Panc1 (cell line): Measurements from ENCODE around the gene ZGRF1. TPM values are rescaled to one million over a fixed set of nuclear protein-coding genes. Genes with fewer than 3 reads are reported as not detected.

Experiments used
- microRNA-seq: library from miRNA; unstranded; fragments of <30 nt; microRNA quantifications from one replicate; pipeline ENCODE4 v1.1.0, GENCODE V29; 2020; ENCODE audit not compliant: unreplicated experiment
- total RNA-seq: library from RNA; stranded (reverse); gene quantifications from one replicate; pipeline ENCODE4 v1.2.1, GENCODE V29; 2021; ENCODE audit not compliant: unreplicated experiment

ZGRF1 gene
- total RNA-seq, 1 experiment from 2014 or later: 7.4 TPM

Small RNA genes within 50 kb of the gene (microRNA-seq; reads per million reads assigned to microRNA genes)
- 2.9 reads per million for gene MIR302A
- 3.8 reads per million, percentile 8 among the genes with 10 or more reads in this experiment for gene MIR302B
- not detected for gene MIR302C
- 1.9 reads per million for gene MIR302D
- gene MIR367: not detected

Other genes with a start within 250 kb of the ZGRF1 start
- gene NEUROG2, start 120.7 kb downstream of the ZGRF1 start, total RNA-seq: not detected
- 21.7 TPM for gene LARP7, start 234 bp upstream of the ZGRF1 start, total RNA-seq